Measurements from ENCODE around the gene ARSG. TPM values are rescaled to one million over a fixed set of nuclear protein-coding genes. Genes with fewer than 3 reads are reported as not detected.

Gene ARSG
- polyA plus RNA-seq, 1 of the 3 experiments (the other 2 are of a cell fraction): 0.41 TPM

DNA sequence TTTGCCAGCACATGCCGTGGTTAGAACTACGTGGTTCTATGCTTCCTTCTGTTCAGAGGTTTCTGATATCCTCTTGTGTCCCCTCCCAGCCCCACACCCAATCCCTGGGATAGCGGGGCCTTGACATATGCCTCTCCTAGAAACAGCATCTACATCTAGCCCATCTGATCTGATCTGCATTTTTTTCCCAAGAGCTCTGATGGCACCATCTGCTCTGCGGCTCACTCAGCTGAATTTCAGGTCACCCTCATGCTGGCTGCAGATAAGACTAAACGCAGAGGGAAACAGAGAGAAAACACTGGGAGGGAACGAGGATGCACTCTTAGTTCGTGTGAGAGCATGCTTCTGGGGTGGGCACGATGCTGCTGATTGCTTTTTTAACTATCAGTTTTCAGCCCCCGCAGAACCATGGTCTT lies 155.3 kb downstream of the ARSG start:
- Histone ChIP-seq H3K9ac (no peak overlapping the region), H3K9me3 (no peaks in the 10 kb centered on the region), H3F3A (replicated peaks; ENCODE audit: insufficient read depth) (no peaks in the 10 kb centered on the region), H3K4me3 (ENCODE audit: low read depth in 2 of 2, low read length in 1 of 2) (no peak overlapping the region), H3K36me3 (replicated peaks in 1 of 2; ENCODE audit: control insufficient read depth in 1 of 2, insufficient read depth in 2 of 2, low read length in 1 of 2) (peaks cover 41 to 50% of the 10 kb centered on the region in 2 experiments), H3K4me1 (ENCODE audit: control insufficient read depth in 1 of 2, insufficient read depth in 2 of 2, low read depth in 1 of 2, low read length in 1 of 2) (no peaks in the 10 kb centered on the region), H2AFZ (ENCODE audit: low read depth) (no peak overlapping the region), H3K79me2 (ENCODE audit: insufficient read depth) (no peaks in the 10 kb centered on the region; the same call in 1 of the 2 replicates), H3K4me2 (no peak overlapping the region), H3K9me2 (no peaks in the 10 kb centered on the region), H3K27ac (ENCODE audit: low read depth in 2 of 2, low read length in 1 of 2) (no peak overlapping the region), H4K20me1 (ENCODE audit: insufficient read depth) (no peaks in the 10 kb centered on the region), H3K27me3 (ENCODE audit: insufficient read depth) (no peaks in the 10 kb centered on the region)
- CTCF ChIA-PET: interaction anchor here (1.0 to 8.1 kb wide), 5 partner anchors 10 to 183 kb away, joined by 3 to 80 read pairs (median 4); no protein-coding TSS in a partner anchor
- DNase-seq: no peak
- TF ChIP-seq EZH2phosphoT487 (IDR thresholded peaks at IDR 0.05; ENCODE audit: borderline replicate concordance, low read depth): no peak
- TF ChIP-seq GATA2 (CRISPR knock-in tag; IDR thresholded peaks at IDR 0.05): no peak
- TF ChIP-seq TCF12 (IDR thresholded peaks at IDR 0.05): no peak
- no peak for TF ChIP-seq EP300 (IDR thresholded peaks at IDR 0.05; ENCODE audit: borderline replicate concordance in 1 of 2, low read depth in 1 of 2, low read length in 1 of 2)
- TF ChIP-seq, protein P1, sequence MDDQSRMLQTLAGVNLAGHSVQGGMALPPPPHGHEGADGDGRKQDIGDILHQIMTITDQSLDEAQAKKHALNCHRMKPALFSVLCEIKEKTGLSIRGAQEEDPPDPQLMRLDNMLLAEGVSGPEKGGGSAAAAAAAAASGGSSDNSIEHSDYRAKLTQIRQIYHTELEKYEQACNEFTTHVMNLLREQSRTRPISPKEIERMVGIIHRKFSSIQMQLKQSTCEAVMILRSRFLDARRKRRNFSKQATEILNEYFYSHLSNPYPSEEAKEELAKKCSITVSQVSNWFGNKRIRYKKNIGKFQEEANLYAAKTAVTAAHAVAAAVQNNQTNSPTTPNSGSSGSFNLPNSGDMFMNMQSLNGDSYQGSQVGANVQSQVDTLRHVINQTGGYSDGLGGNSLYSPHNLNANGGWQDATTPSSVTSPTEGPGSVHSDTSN (IDR thresholded peaks at IDR 0.05): no peak
- no peak for TF ChIP-seq RCOR1 (IDR thresholded peaks at IDR 0.05; ENCODE audit: low read length)
- POLR2A ChIA-PET: no interaction called here
- WGBS (ENCODE audit: low lambda C conversion rate): 84% methylated on average over 9 of the region's 9 CpGs

DNA sequence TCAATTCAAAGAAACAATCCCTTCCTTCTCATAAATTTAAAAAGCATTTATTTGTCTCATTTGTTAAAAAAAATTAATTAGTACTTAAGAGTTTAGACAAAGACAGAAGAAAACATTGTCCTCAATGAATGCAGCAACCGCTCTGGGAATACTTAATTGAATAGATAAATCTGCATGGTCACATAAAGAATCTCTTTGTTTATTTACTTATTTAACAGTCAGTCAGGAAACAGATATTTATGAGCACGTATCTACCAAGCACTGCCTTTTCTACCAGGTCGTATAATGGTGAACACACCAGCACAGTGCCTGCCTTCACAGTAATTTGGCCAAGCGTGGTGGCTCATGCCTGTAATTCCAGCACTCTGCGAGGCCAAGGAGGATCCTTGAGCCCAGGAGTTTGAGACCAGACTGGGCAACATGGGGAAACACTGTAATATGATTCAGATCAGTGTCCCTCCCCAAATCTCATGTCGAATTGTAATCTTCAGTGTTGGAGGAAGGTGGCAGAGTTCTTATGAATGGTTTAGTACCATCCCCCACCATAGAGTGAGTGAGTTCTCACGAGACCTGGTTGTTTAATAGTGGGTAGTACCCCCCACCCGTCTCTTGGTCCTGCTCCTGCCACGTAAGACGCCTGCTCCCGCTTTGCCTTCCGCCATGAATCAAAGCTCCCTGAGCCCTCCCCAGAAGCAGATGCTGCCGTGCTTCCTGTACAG lies 157.9 kb downstream of the ARSG start:
- 94% methylated on average over 13 of the region's 13 CpGs for WGBS (ENCODE audit: low lambda C conversion rate)
- DNase-seq: no peak
- TF ChIP-seq EZH2phosphoT487 (IDR thresholded peaks at IDR 0.05; ENCODE audit: borderline replicate concordance, low read depth) (no peak), CHD2 (IDR thresholded peaks at IDR 0.05; ENCODE audit: low read length, partially characterized antibody) (no peak), RAD21 (IDR thresholded peaks at IDR 0.05; ENCODE audit: low read length) (no peak), SIN3A (IDR thresholded peaks at IDR 0.05; ENCODE audit: borderline replicate concordance, low read depth, low read length) (no peak), POLR2AphosphoS5 (IDR thresholded peaks at IDR 0.05; ENCODE audit: low read depth, low read length) (no peak), FOXM1 (IDR thresholded peaks at IDR 0.05; ENCODE audit: low read depth) (no peak), NFIC (IDR thresholded peaks at IDR 0.05; ENCODE audit: borderline replicate concordance) (no peak), SMC3 (IDR thresholded peaks at IDR 0.05; ENCODE audit: low read depth, low read length) (no peak), JUND (IDR thresholded peaks at IDR 0.05) (no peak), ELF1 (IDR thresholded peaks at IDR 0.05) (no peak), MXI1 (IDR thresholded peaks at IDR 0.05; ENCODE audit: low read depth, low read length) (no peak), MEF2A (IDR thresholded peaks at IDR 0.05; ENCODE audit: borderline replicate concordance, low read depth) (no peak)
- TF ChIP-seq, protein P1 (IDR thresholded peaks at IDR 0.05): no peak
- TF ChIP-seq, protein P2, sequence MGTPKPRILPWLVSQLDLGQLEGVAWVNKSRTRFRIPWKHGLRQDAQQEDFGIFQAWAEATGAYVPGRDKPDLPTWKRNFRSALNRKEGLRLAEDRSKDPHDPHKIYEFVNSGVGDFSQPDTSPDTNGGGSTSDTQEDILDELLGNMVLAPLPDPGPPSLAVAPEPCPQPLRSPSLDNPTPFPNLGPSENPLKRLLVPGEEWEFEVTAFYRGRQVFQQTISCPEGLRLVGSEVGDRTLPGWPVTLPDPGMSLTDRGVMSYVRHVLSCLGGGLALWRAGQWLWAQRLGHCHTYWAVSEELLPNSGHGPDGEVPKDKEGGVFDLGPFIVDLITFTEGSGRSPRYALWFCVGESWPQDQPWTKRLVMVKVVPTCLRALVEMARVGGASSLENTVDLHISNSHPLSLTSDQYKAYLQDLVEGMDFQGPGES (IDR thresholded peaks at IDR 0.05; ENCODE audit: low read depth, low read length): no peak
- TF ChIP-seq, protein P3, sequence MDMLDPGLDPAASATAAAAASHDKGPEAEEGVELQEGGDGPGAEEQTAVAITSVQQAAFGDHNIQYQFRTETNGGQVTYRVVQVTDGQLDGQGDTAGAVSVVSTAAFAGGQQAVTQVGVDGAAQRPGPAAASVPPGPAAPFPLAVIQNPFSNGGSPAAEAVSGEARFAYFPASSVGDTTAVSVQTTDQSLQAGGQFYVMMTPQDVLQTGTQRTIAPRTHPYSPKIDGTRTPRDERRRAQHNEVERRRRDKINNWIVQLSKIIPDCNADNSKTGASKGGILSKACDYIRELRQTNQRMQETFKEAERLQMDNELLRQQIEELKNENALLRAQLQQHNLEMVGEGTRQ (IDR thresholded peaks at IDR 0.05; ENCODE audit: borderline replicate concordance, low read depth, low read length): no peak
- ChIA-PET POLR2A (no interaction called here), CTCF (interaction anchor here (1.1 to 8.1 kb wide), 3 partner anchors 9 to 15 kb away, joined by 4 to 80 read pairs (median 8); no protein-coding TSS in a partner anchor)
- H3F3A ChIP-seq (replicated peaks; ENCODE audit: insufficient read depth): no peaks in the 10 kb centered on the region
- no peak overlapping the region for H3K27ac ChIP-seq (ENCODE audit: low read depth in 2 of 2, low read length in 1 of 2)
- H4K20me1 ChIP-seq (ENCODE audit: insufficient read depth): peaks cover 3% of the 10 kb centered on the region; the same call in 1 of the 2 replicates
- no peaks in the 10 kb centered on the region for H3K9me3 ChIP-seq
- H3K36me3 ChIP-seq (replicated peaks in 1 of 2; ENCODE audit: control insufficient read depth in 1 of 2, insufficient read depth in 2 of 2, low read length in 1 of 2): peaks cover 39 to 50% of the 10 kb centered on the region in 2 experiments
- no peaks in the 10 kb centered on the region for H3K9me2 ChIP-seq
- peaks cover 22% of the 10 kb centered on the region for H3K79me2 ChIP-seq (ENCODE audit: insufficient read depth)
- H3K4me2 ChIP-seq: no peak overlapping the region
- H3K27me3 ChIP-seq (ENCODE audit: insufficient read depth): no peaks in the 10 kb centered on the region
- no peak overlapping the region for H3K4me3 ChIP-seq (ENCODE audit: low read depth in 2 of 2, low read length in 1 of 2)
- H3K4me1 ChIP-seq (ENCODE audit: control insufficient read depth in 1 of 2, insufficient read depth in 2 of 2, low read depth in 1 of 2, low read length in 1 of 2): no peaks in the 10 kb centered on the region
- no peak overlapping the region for H3K9ac ChIP-seq
- no peak overlapping the region for H2AFZ ChIP-seq (ENCODE audit: low read depth)

Data from SK-N-SH (cell line).